Measurements from ENCODE around the gene ZCCHC8.
"Not testable (repeated sequence)": the region's sequence is repeated elsewhere in the genome, so short reads cannot be mapped to it uniquely, and the experiment has no call there.

The ZCCHC8 gene

DNA sequence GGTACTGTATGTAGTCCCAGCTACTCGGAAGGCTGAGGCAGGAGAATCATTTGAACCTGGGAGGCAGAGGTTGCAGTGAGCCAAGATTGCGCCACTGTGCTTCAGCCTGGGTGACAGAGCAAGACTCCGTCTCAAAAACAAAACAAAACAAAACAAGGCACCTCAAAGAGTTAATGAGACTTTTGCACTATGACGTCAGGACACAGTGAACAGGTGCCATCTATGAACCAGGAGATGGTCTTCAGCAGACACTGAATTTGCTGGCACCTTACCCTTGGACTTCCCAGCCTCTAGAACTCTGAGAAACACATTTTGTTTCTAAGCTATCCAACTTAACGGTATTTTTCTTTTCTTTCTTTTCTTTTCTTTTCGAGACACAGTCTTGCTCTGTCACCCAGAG, 54.3 kb downstream of the ZCCHC8 start:
- DNase-seq; H3K27ac Mint-ChIP-seq; H3K27me3 Mint-ChIP-seq; H3K4me3 Mint-ChIP-seq; H3K36me3 Mint-ChIP-seq (ENCODE audit: low read depth); ATAC-seq; H3K9me3 Mint-ChIP-seq; H3K4me1 Mint-ChIP-seq: not testable (repeated sequence)

DNA sequence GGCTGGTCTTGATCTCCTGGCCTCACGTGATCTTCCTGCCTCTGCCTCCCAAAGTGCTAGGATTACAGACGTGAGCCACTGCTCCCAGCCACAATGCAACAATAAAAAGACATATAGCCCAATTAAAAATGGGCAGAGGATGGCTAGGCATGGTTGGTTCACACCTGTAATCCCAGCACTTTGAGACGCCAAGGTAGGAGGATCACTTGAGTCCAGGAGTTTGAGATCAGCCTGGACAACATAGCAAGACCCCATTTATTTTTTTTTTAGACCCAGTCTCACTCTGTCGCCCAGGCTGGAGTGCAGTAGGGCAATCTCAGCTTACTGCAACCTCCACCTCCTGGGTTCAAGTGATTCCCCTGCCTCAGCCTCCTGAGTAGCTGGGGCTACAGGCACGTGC, 56.7 kb downstream of the ZCCHC8 start:
- not testable (repeated sequence) for H3K27ac Mint-ChIP-seq; H3K4me1 Mint-ChIP-seq; H3K27me3 Mint-ChIP-seq; H3K36me3 Mint-ChIP-seq (ENCODE audit: low read depth); H3K9me3 Mint-ChIP-seq; DNase-seq; ATAC-seq; H3K4me3 Mint-ChIP-seq

DNA sequence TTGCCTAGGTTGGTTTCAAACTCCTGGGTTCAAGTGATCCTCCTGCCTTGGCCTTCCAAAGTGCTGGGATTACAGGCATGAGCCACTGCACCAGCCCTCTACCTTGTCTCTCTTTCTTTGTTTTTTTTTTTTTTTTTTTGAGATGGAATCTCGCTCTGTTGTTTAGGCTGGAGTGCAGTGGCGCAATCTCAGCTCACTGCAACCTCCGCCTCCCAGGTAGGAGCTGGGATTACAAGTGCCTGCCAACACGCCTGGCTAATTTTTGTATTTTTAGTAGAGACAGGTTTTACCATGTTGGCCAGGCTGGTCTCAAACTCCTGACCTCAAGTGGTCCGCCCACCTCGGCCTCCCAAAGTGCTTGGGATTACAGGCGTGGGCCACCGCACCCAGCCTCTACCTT, 61.9 kb downstream of the ZCCHC8 start:
- not testable (repeated sequence) for H3K36me3 Mint-ChIP-seq (ENCODE audit: low read depth); H3K9me3 Mint-ChIP-seq; H3K4me1 Mint-ChIP-seq; H3K27ac Mint-ChIP-seq; H3K27me3 Mint-ChIP-seq; H3K4me3 Mint-ChIP-seq; DNase-seq; ATAC-seq

DNA sequence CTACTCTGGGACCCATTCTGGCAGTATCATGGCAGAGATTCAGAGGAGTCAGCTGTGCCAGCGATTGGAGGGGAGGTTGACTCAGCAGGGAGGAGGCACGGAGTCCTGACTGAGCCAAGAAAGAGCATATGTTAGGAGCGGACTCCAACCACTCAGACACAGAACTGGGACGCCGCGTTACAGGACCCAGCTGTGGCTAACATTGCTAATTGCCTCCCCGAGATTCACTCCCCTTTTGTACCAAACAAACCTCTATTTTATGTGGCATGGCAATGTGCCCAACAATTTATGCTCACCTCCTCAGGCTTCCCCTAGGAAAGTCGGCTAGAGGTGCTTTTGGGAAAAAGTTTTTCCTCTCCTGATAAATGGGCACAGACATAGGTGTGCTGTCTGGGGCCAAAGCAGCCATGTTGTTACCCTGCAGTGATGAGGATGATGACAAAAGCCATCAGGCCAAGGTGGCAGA, 63.0 kb downstream of the ZCCHC8 start:
- Mint-ChIP-seq H3K9me3 (no peaks in the 10 kb centered on the region), H3K4me1 (no peaks in the 10 kb centered on the region), H3K27ac (no peak overlapping the region), H3K4me3 (no peak overlapping the region), H3K27me3 (no peaks in the 10 kb centered on the region), H3K36me3 (ENCODE audit: low read depth) (no peaks in the 10 kb centered on the region)
- DNase-seq (no peak), ATAC-seq (no peak)

DNA sequence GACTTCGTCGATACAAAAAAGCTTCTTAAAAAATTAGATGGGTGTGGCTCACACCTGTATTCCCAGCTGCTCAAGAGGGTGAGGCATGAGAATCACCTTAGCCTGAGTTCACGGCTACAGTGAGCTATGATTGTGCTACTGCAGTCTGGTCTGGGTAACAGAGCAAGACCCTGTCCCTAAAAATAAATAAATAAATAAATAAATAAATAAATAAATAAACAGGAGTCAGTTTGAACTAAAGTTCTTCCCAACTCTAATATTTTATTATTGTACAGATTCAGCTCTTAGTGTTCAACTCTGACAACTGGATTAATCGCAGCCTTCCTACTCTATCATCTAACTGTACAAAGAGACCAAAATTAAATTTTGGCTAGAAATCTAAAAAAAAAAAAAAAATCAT, 65.5 kb downstream of the ZCCHC8 start:
- Mint-ChIP-seq H3K27me3 (no peaks in the 10 kb centered on the region), H3K9me3 (no peaks in the 10 kb centered on the region), H3K36me3 (ENCODE audit: low read depth) (no peaks in the 10 kb centered on the region), H3K27ac (no peak overlapping the region), H3K4me1 (no peaks in the 10 kb centered on the region), H3K4me3 (no peak overlapping the region)
- no peak for DNase-seq
- no peak for ATAC-seq

DNA sequence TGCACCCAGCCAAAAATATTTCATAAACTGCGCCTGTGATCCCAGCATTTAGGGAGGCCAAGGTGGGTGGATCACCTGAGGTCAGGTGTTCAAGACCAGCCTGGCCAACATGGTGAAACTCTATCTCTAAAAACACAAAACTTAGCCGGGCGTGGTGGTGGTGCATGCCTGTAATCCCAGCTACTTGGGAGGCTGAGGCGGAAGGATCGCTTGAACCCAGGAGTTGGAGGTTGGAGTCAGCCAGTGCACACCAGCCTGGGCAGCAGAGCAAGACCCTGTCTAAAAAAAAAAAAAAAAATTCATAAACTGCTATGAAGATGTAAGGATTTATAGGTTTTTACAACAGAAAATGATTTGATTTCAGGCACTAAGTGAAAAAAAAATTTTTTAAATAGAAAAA, 71.7 kb downstream of the ZCCHC8 start:
- H3K4me3 Mint-ChIP-seq; DNase-seq; H3K4me1 Mint-ChIP-seq; H3K27me3 Mint-ChIP-seq; H3K9me3 Mint-ChIP-seq; H3K36me3 Mint-ChIP-seq (ENCODE audit: low read depth); H3K27ac Mint-ChIP-seq; ATAC-seq: not testable (repeated sequence)

DNA sequence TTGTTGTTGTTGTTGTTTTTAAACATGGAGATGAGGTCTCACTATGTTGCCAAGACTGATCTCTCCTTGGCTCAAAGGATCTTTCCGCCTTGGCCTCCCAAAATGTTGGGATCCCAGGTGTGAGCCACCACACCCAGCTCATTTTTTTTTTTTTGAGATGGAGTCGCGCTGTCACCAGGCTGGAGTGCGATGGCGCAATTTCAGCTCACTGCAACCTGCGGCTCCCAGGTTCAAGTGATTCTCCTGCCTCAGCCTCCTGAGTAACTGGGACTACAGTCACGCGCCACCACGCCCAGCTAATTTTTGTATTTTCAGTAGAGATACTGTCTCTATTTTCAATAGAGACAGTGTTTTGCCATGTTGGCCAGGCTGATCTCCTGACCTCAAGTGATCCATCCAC, 73.3 kb downstream of the ZCCHC8 start:
- no peak for ATAC-seq
- no peaks in the 10 kb centered on the region for H3K9me3 Mint-ChIP-seq

DNA sequence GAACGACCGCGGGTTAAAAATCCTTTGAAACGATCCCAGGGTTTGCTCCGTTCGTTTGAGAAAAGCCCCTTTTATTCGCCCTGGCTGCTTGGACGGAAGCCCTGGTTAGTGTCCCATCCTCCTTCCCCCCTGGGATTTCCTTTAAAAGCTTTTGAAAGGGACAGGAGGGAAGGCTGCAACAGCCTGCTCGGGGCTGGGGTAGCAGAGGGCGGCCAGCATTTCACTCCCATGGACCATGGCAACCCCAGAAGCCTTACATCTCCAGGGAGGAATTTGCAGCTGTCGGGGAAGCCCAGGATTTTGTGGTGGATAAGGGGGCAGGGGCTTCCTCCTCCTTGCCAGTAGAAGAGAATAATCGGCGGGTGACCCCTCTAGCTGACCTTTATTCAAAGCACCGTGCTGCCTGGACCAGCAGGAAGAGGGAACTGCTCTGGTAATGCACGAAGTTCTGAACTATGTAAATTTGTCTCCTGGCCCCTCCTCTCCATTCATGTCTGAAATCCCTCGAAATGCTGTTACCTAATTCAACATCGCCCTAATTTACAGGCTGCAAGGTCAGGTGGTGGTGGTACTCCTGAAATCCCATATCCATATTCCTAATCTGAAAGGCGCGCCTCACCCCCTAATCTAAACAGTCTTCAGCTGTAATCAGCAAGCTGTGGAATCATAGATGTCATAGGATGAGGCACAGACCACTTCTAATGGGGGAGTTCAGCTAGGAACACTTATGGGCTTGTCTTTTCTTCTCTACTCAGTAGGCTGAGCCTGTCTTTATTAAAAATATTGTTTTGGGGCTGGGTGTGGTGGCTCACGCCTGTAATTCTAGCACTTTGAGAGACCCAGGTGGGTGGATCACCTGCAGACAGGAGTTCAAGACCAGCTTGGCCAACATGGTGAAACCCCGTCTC, 77.2 kb downstream of the ZCCHC8 start:
- DNase-seq (no peak), ATAC-seq (no peak)
- peaks cover 27% of the 10 kb centered on the region for H3K4me1 Mint-ChIP-seq
- H3K27me3 Mint-ChIP-seq: no peaks in the 10 kb centered on the region
- H3K27ac Mint-ChIP-seq: peak overlapping the region; percentile 83
- peak overlapping the region; percentile 82 for H3K4me3 Mint-ChIP-seq
- H3K9me3 Mint-ChIP-seq: no peaks in the 10 kb centered on the region
- no peaks in the 10 kb centered on the region for H3K36me3 Mint-ChIP-seq (ENCODE audit: low read depth)

More for the DNA sequence above, 73.3 kb downstream of the ZCCHC8 start:
- H3K4me3 Mint-ChIP-seq: no peak overlapping the region
- DNase-seq: no peak
- H3K27ac Mint-ChIP-seq: no peak overlapping the region
- H3K4me1 Mint-ChIP-seq: peaks cover 10% of the 10 kb centered on the region
- no peaks in the 10 kb centered on the region for H3K36me3 Mint-ChIP-seq (ENCODE audit: low read depth)
- H3K27me3 Mint-ChIP-seq: no peaks in the 10 kb centered on the region

DNA sequence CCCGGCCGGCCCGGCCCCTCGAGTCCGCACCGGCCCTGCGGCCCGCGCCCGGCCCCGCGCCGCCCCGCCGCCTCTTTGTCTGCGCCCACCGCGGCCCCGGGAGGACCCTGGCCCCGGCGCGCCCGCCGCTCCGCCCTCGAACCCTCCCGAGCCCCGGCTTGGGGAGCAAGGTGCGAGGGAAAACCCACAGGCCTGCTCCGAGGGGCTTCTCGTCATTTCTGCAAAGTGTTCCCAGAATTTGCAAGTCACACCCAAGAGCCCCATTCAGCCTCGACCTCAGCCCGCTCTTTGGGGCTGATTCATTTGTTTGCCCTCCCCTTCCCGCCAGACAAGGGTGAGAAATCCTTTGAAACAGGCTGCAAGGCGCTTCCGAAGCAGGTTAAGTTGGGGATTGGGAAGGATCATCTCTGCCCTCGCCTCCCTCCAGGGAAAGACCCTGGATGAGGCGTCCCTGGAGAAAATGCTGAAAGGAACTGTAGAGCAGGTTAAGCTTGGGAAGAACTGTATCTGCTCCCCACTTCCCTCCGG, 77.9 kb downstream of the ZCCHC8 start:
- peak; percentile 50 for DNase-seq

DNA sequence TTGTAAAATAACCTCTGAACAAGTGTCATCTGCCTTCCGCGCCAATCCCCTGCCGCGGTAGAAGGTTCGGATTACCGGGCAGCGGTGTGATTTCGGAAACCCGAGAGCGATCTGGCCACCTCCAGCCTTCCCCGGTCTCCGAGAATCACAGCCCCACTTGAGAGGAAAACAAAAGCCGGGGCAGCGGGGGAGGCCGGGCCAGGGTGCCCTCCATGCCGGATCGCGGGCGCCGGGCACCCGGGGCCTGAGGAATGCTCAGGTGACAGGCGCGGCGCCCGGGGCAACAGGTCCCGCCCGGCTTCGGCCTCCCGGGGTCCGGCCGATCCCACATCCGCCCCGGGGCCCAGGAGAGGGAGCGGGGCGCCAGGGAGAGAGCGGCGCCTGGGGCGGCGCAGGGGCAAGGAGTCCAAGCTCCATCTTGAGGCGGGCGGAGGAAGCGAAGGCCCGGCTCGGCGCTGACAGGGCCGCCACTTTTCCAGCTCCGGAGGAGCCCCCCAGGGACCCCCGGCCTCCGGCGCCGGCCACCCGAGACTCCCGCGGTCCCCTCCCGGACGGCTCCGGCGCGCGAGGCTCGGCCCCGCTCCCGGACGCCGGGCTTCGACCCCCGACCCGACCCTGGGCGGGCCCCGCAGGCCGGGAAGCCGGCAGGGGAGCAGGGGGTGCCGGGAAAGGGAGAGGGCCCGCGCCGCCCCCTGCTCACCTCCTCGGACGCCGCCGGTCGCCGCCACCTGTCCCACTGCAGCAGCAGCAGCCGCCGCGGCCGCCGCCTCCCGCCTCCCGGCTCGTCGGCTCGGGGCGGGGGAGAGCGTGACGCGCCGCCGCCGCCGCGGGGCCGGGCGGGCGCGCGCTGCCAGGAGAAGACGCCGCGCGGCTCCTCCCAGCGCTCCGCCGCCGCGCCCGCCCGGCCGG, 78.7 kb downstream of the ZCCHC8 start, which contains the start of gene CLIP1:
Gene CLIP1, minus strand, starts transcription at position 849 of the 909 bp plus-strand sequence. CDS start 42,217 bp downstream, outside the sequence.
- Mint-ChIP-seq H3K9me3 (no peaks in the 10 kb centered on the region), H3K4me1 (peaks cover 31% of the 10 kb centered on the region), H3K36me3 (ENCODE audit: low read depth) (no peaks in the 10 kb centered on the region), H3K27ac (peak within 1 kb of the TSS; percentile 86), H3K27me3 (no peaks in the 10 kb centered on the region), H3K4me3 (peak within 1 kb of the TSS; percentile 88)
- ATAC-seq (peak; percentile 71), DNase-seq (peak; percentile 67)

More for the DNA sequence above, 77.9 kb downstream of the ZCCHC8 start:
- H3K4me1 Mint-ChIP-seq: peaks cover 30% of the 10 kb centered on the region
- H3K27ac Mint-ChIP-seq: peak overlapping the region; percentile 83
- peak; percentile 71 for ATAC-seq
- peak overlapping the region; percentile 82 for H3K4me3 Mint-ChIP-seq
- no peaks in the 10 kb centered on the region for H3K36me3 Mint-ChIP-seq (ENCODE audit: low read depth)
- H3K9me3 Mint-ChIP-seq: no peaks in the 10 kb centered on the region
- no peaks in the 10 kb centered on the region for H3K27me3 Mint-ChIP-seq
